GM12891 (cell line): ENCODE results near the gene LOXL3.

ENCODE experiments used
- PAX5 ChIP-seq: IDR thresholded peaks from 2 replicates; pipeline ENCODE4 v1.6.1; 2011; ENCODE audit warnings: low read length, moderate library complexity, mild to moderate bottlenecking; ENCODE audit not compliant: insufficient read depth, severe bottlenecking
- POLR2A ChIP-seq: IDR thresholded peaks from 2 replicates; pipeline ENCODE4 v1.6.1; 2011; ENCODE audit warnings: low read depth, low read length, control low read depth
- POLR2AphosphoS5 ChIP-seq: IDR thresholded peaks from 2 replicates; pipeline ENCODE4 v1.6.1; 2011; ENCODE audit warnings: low read depth, low read length, control low read depth
- SPI1 ChIP-seq: IDR thresholded peaks from 2 replicates; pipeline ENCODE4 v1.6.1; 2011; ENCODE audit warnings: low read depth, low read length, control low read depth
- TAF1 ChIP-seq: IDR thresholded peaks from 2 replicates; pipeline ENCODE4 v1.6.1; 2011; ENCODE audit warnings: low read depth, low read length, control low read depth

DNA sequence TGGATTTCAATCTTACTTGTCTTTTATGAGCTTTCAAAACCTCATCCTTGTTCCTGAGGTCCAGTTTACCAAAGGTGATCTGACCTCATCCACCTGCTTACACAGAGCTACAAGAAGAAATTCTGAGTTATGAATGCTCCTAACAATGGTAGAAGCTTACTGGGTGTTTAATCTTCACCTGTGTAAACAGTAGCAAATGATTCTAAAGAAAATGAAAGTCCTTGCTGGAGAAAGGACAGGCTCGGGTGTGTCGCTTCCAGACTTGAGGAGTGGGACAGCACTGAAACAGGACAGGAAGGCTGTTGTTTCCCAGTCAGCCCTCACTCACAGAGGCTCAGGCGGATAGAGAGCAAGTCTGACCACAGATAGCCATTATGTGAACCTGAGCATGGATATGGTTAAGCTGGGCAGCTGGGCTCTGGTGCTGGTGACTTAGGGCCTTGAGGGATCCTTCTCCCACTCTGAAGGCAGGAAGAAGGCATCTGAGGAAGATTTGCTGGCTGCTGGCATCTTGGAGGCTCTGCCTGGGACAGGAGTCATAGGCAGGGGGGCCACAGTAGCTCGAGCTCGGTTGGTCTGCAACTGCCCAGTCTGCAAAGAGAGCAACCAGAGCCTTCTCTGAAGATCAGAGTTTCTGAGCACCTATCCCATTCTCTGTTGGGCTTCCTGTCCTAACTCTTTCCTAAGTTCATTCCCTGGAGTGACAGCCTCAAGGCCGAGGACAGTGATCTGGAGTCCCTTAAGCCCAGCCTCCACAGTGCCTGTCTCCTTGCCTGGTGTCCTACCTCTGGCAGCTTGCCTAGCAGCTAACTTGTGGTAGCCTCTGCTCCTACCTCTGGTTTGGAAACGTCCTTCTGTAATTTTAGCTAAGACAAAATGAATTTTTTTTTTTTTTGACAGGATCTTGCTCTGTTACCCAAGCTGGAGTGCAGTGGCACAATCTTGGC is 4.8 kb upstream of the LOXL3 start:
- TF ChIP-seq POLR2AphosphoS5 = no peak
- no peak for TF ChIP-seq TAF1
- TF ChIP-seq POLR2A = no peak
- TF ChIP-seq SPI1 = no peak
- TF ChIP-seq PAX5 = no peak
